Measurements from ENCODE around the gene CES2. TPM values are rescaled to one million over a fixed set of nuclear protein-coding genes. Genes with fewer than 3 reads are reported as not detected.

The CES2 gene, protein sequence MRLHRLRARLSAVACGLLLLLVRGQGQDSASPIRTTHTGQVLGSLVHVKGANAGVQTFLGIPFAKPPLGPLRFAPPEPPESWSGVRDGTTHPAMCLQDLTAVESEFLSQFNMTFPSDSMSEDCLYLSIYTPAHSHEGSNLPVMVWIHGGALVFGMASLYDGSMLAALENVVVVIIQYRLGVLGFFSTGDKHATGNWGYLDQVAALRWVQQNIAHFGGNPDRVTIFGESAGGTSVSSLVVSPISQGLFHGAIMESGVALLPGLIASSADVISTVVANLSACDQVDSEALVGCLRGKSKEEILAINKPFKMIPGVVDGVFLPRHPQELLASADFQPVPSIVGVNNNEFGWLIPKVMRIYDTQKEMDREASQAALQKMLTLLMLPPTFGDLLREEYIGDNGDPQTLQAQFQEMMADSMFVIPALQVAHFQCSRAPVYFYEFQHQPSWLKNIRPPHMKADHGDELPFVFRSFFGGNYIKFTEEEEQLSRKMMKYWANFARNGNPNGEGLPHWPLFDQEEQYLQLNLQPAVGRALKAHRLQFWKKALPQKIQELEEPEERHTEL
- 10 to 100 TPM; 32.9 to 33.5 TPM for total RNA-seq

DNA sequence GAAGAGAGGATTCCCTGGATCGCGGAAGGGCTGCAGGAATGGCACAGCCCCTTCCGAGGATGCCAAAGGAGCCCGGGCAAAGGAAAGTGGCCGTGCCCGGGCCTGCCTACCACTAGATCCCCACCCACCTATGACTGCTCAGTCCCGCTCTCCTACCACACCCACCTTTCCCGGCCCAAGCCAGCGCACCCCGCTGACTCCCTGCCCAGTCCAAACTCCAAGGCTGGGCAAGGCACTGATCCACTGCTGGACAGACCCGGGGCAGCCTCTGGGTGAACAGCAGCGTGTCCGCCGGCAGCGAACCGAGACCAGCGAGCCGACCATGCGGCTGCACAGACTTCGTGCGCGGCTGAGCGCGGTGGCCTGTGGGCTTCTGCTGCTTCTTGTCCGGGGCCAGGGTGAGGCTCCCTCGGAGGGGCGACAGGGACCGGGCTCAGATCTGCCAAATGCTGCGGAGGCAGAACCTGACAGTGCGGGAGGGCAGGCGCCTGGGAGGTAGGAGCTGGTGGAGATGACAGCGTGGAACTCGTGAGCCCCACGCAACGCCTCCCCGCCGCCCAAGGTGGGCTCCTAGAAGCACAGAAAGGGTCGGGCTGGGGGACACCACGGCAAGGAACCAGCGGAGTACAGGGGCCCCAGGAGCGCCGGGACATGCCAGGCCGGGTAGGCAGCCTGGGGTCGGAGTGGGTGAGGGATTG lies at the start of gene CES2:
TSS of gene CES2 (plus strand) at position 203 of the 698 bp plus-strand sequence. CDS start at position 323, 120 bp downstream.
- H3K27ac Mint-ChIP-seq: peak within 1 kb of the TSS; percentile 94
- POLR2A ChIA-PET: interaction anchor here (1.3 to 2.3 kb wide), 2 partner anchors 16 to 312 kb away, joined by 4 to 6 read pairs; partner anchors contain the start of gene FHOD1
- CTCF ChIA-PET: no interaction called here
- no peak for DNase-seq
- H3K27me3 Mint-ChIP-seq: no peaks in the 10 kb centered on the region
- H3K36me3 Mint-ChIP-seq (ENCODE audit: low read depth): peaks cover 41% of the 10 kb centered on the region
- no peaks in the 10 kb centered on the region for H3K9me3 Mint-ChIP-seq
- peak within 1 kb of the TSS; percentile 98 for H3K4me3 Mint-ChIP-seq
- H3K4me1 Mint-ChIP-seq: peaks cover 57% of the 10 kb centered on the region

GRCh38 chr16:66886321-66886720 lies 49.0 kb upstream of the CES2 start:
- Mint-ChIP-seq H3K27me3 (no peaks in the 10 kb centered on the region), H3K36me3 (ENCODE audit: low read depth) (peaks cover 38% of the 10 kb centered on the region), H3K4me3 (no peak overlapping the region), H3K27ac (no peak overlapping the region), H3K9me3 (no peaks in the 10 kb centered on the region), H3K4me1 (peaks cover 43% of the 10 kb centered on the region)
- DNase-seq: no peak
- CTCF ChIA-PET: interaction anchor here (1.3 to 1.7 kb wide), 3 partner anchors 9 to 19 kb away, joined by 4 to 7 read pairs (median 6); no protein-coding TSS in a partner anchor
- POLR2A ChIA-PET: interaction anchor here (1.1 kb wide), 1 partner anchor 542 kb away, joined by 3 read pairs; no protein-coding TSS in a partner anchor

DNA sequence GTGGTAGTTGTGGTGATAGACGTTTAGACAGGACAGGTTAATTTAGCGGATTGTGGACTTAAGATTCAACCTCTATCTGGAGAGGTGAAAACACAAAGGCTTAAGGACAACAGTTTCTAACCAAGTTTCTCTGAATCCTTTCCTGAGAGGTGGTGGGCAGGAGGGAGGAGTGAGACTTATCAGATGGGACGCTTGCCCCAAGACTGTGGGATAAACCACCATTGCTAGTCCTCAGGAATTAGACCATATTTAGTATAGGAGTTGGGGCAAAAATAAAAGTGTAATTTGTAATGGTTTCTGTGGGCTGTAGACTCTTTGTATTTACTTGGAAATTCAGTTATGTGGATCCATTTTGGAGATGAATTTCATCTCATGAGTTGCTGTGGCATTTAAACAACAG lies 48.4 kb upstream of the CES2 start:
- peaks cover 40% of the 10 kb centered on the region for H3K36me3 Mint-ChIP-seq (ENCODE audit: low read depth)
- no peaks in the 10 kb centered on the region for H3K27me3 Mint-ChIP-seq
- CTCF ChIA-PET: interaction anchor here (1.3 kb wide), 1 partner anchor 19 kb away, joined by 6 read pairs; no protein-coding TSS in a partner anchor
- H3K4me1 Mint-ChIP-seq: peaks cover 37% of the 10 kb centered on the region
- H3K9me3 Mint-ChIP-seq: no peaks in the 10 kb centered on the region
- POLR2A ChIA-PET: no interaction called here
- H3K4me3 Mint-ChIP-seq: no peak overlapping the region
- DNase-seq: no peak
- no peak overlapping the region for H3K27ac Mint-ChIP-seq

DNA sequence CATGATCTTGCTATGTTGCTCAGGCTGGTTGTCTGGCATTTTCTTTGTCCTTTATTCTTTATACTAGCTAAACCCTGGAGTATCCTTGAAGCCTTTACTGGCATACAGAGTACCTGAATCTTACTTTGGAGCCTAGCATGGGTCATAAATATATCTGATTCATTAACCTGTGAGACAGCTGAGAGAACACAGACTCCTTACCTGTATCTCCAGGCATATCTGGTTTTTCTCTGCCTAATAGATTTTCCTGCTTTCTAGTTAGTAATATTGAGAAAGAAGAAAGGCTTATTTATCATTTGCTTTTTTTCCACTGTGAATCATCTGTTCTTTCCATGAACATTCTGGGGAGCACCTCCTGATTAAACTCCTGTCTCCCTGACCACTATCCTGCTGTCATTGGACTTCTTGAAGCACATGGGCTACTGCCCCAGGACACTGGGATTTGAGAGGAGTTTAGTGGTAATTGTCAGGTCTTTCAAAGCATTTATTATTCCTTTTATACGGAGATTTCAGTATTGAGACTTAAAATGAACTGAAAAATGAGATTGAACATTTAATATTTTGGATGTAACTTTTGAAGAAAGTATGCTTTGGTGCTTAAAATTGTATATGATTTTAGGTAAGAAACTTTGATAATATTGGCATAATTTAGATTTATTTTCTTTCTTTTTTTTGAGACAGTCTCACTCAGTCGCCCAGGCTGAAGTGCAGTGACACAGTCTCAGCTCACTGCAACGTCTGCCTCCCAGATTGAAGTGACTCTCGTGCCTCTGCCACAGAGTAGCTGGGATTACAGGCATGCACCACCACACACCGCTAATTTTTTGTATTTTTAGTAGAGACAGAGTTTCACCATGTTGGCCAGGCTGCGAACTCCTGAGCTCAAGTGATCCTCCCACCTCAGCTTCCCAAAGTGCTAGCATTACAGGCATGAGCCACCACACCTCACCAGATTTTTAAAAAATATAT lies 46.4 kb upstream of the CES2 start:
- ChIA-PET CTCF (interaction anchor here (0.6 to 1.7 kb wide), 2 partner anchors 40 to 145 kb away, joined by 4 to 5 read pairs; no protein-coding TSS in a partner anchor), POLR2A (interaction anchor here (0.7 to 2.0 kb wide), 3 partner anchors 8 to 16 kb away, joined by 3 to 6 read pairs (median 4); no protein-coding TSS in a partner anchor)
- H3K4me1 Mint-ChIP-seq: peaks cover 41% of the 10 kb centered on the region
- H3K27ac Mint-ChIP-seq: no peak overlapping the region
- no peaks in the 10 kb centered on the region for H3K27me3 Mint-ChIP-seq
- H3K4me3 Mint-ChIP-seq: no peak overlapping the region
- DNase-seq: no peak
- H3K9me3 Mint-ChIP-seq: no peaks in the 10 kb centered on the region
- peaks cover 40% of the 10 kb centered on the region for H3K36me3 Mint-ChIP-seq (ENCODE audit: low read depth)

DNA sequence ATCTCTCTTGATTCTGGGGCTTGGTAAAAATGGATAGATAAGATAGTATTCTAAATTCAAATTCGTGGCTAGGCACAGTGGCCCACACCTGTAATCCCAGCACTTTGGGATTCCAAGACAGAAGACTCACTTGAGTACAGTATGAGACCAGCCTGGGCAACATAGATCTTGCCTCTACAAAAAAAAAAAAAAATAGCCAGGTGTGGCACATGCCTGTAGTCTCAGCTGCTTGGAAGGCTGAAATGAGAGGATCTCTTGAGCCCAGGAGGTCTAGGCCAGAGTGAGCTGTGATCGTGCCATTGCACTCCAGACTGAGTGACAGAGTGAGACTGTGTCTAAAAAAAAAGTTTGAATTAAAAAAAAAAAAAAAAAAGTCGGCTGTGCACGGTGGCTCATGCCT lies 45.7 kb upstream of the CES2 start:
- ChIA-PET POLR2A (interaction anchor here (0.7 to 2.0 kb wide), 2 partner anchors 9 to 17 kb away, joined by 3 to 6 read pairs; no protein-coding TSS in a partner anchor), CTCF (interaction anchor here (1.7 to 2.0 kb wide), 3 partner anchors 21 to 59 kb away, joined by 4 to 10 read pairs (median 8); partner anchors contain the start of gene NAE1)
- no peak for DNase-seq
- no peak overlapping the region for H3K4me3 Mint-ChIP-seq
- peaks cover 34% of the 10 kb centered on the region for H3K36me3 Mint-ChIP-seq (ENCODE audit: low read depth)
- H3K27me3 Mint-ChIP-seq: no peaks in the 10 kb centered on the region
- H3K4me1 Mint-ChIP-seq: peaks cover 45% of the 10 kb centered on the region
- no peaks in the 10 kb centered on the region for H3K9me3 Mint-ChIP-seq
- H3K27ac Mint-ChIP-seq: no peak overlapping the region

DNA sequence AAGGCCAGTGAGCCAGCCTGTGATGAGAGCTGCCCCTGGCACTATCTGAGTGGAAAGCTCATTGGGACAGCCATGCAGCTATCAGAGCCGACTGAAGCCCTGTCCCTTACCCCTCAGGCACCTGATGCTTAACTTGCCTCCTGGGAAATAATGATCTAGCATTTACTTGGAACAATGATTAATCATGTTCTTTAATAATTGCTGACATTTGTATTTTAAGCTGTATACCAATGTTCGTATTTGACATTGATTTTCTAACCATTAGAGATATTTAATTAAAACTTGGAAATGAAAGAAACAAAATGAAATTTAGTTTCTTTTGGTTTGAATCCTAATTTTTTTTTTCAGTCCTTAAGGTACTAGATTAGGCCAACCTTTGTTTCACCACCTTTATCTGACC lies 44.5 kb upstream of the CES2 start:
- POLR2A ChIA-PET: interaction anchor here (0.5 to 2.0 kb wide), 3 partner anchors 10 to 467 kb away, joined by 3 to 6 read pairs (median 3); no protein-coding TSS in a partner anchor
- peaks cover 22% of the 10 kb centered on the region for H3K36me3 Mint-ChIP-seq (ENCODE audit: low read depth)

DNA sequence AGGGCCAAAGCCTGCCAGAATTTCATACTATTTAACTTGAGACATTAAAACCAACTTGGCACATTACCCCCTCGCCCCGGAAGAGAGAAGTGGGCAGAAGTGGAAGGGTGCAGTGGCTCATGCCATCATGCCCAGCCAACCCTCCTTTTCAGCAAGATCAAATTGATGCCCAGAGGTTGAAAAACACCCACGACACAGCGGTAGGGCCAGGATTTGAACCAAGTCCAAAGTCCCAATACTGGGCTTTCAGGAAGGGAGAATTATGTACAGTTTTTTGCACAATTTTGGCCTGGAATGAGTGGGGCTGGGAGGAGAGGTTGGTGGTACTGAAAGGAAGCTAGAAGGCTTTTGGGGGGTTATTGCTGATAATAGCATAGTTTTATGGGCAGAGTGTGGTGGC lies 44.0 kb upstream of the CES2 start:
- Mint-ChIP-seq H3K4me3 (no peak overlapping the region), H3K27ac (no peak overlapping the region), H3K9me3 (no peaks in the 10 kb centered on the region), H3K4me1 (peaks cover 43% of the 10 kb centered on the region), H3K36me3 (ENCODE audit: low read depth) (peaks cover 21% of the 10 kb centered on the region), H3K27me3 (no peaks in the 10 kb centered on the region)
- CTCF ChIA-PET: interaction anchor here (1.7 to 2.0 kb wide), 3 partner anchors 11 to 61 kb away, joined by 4 to 10 read pairs (median 8); partner anchors contain the start of gene NAE1
- DNase-seq: no peak
- POLR2A ChIA-PET: interaction anchor here (1.0 to 1.2 kb wide), 2 partner anchors 11 to 14 kb away, joined by 3 to 5 read pairs; partner anchors contain the start of gene PDP2

More for the DNA sequence above, 44.5 kb upstream of the CES2 start:
- CTCF ChIA-PET: interaction anchor here (1.0 to 2.0 kb wide), 4 partner anchors 9 to 60 kb away, joined by 6 to 10 read pairs (median 9); partner anchors contain the start of gene NAE1
- Mint-ChIP-seq H3K4me1 (peaks cover 42% of the 10 kb centered on the region), H3K4me3 (no peak overlapping the region), H3K27me3 (no peaks in the 10 kb centered on the region), H3K9me3 (no peaks in the 10 kb centered on the region), H3K27ac (no peak overlapping the region)
- no peak for DNase-seq

DNA sequence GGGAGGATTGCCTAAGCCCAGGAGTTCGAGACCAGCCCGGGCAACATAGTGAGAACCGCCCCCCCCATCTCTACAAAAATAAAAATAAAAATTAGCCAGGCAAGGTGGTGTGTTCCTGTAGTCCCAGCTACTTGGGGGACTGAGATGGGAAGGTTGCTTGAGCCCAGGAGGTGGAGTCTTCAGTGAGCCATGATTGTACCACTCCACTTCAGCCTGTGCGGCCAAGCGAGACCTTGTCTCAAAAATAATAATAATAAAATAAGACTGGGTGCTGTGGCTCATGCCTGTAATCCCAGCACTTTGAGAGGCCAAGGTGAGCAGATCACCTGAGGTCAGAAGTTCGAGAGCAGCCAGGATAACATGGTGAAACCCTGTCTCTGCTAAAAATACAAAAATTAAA lies 43.5 kb upstream of the CES2 start:
- no peak for DNase-seq
- Mint-ChIP-seq H3K4me3 (no peak overlapping the region), H3K27ac (no peak overlapping the region), H3K36me3 (ENCODE audit: low read depth) (peaks cover 17% of the 10 kb centered on the region), H3K4me1 (peaks cover 39% of the 10 kb centered on the region), H3K27me3 (no peaks in the 10 kb centered on the region), H3K9me3 (no peaks in the 10 kb centered on the region)
- POLR2A ChIA-PET: interaction anchor here (0.8 to 1.2 kb wide), 2 partner anchors 12 to 143 kb away, joined by 3 to 5 read pairs; partner anchors contain the start of gene PDP2
- CTCF ChIA-PET: interaction anchor here (1.2 to 4.0 kb wide), 7 partner anchors 10 to 61 kb away, joined by 4 to 22 read pairs (median 7); partner anchors contain the start of genes NAE1 and PDP2

DNA sequence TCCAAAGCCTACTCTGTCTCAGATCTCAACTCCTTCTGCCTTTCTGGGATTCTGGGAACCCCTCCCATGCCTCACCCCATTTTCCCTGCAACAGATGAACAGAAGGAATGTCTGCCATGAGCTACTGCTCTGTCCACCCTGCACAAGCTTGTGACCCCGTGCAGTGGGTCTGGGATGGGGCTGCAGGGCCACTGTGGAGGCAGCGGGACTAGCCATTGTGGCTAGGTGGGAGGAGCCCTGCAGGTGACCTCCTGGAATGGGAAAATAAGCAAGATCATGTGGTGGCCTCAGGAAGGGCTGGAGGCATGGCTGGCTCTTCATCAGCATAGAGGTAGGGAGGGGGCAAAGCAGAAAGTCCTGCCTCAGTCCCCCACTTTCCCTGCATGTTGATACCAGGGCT lies 41.3 kb upstream of the CES2 start:
- H3K4me1 Mint-ChIP-seq: peaks cover 24% of the 10 kb centered on the region
- H3K36me3 Mint-ChIP-seq (ENCODE audit: low read depth): peaks cover 8% of the 10 kb centered on the region
- H3K9me3 Mint-ChIP-seq: no peaks in the 10 kb centered on the region
- no peak overlapping the region for H3K27ac Mint-ChIP-seq
- H3K27me3 Mint-ChIP-seq: no peaks in the 10 kb centered on the region
- DNase-seq: no peak
- no peak overlapping the region for H3K4me3 Mint-ChIP-seq
- ChIA-PET POLR2A (interaction anchor here (1.6 kb wide), 2 partner anchors 19 to 26 kb away, joined by 4 to 5 read pairs; no protein-coding TSS in a partner anchor), CTCF (interaction anchor here (1.2 to 6.3 kb wide), 9 partner anchors 10 to 261 kb away, joined by 4 to 57 read pairs (median 12); partner anchors contain the start of genes NAE1, PDP2 and RRAD)

DNA sequence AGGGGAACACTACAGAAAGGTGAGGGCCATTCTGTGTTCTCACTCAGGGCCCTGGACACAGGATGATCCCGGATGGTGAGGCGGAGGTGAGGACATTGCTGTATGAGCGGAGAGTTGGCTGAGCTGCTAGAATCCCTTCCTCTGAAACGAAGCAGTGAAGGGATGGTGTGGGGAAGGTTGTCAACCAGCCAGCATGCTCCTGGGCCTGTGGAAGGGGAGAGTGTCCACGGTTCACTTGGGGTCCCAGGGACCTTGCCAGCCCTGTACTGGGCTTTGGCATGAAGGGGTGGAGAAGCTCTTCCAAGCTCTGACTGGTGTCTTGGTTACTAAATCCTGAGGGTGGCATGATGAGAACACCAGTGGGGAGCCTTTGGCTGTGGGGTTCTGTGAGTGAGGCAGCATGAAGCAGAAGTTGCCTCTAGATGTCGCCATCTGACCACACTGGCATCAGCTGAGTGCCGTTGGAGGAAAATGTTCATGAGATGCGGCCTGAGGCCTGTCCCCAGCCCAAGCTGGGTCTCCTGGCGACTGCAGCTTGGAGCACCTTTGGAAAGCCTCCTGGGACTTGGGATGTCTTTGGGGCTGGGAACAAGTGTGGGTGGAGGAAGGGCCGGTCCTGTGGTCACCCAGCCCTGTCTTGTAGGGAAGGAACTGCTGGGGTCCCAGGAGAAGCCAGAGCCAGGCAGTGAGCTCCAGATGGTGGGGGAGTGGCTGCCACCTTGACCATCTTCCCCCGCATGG lies 40.2 kb upstream of the CES2 start:
- CTCF ChIA-PET: interaction anchor here (0.8 to 6.3 kb wide), 22 partner anchors 9 to 349 kb away, joined by 3 to 57 read pairs (median 4); partner anchors contain the start of genes NAE1, PDP2 and RRAD
- H3K27me3 Mint-ChIP-seq: no peaks in the 10 kb centered on the region
- peaks cover 24% of the 10 kb centered on the region for H3K4me1 Mint-ChIP-seq
- H3K4me3 Mint-ChIP-seq: no peak overlapping the region
- H3K9me3 Mint-ChIP-seq: no peaks in the 10 kb centered on the region
- H3K27ac Mint-ChIP-seq: no peak overlapping the region
- peak; percentile 76 for DNase-seq
- POLR2A ChIA-PET: interaction anchor here (0.5 to 1.9 kb wide), 6 partner anchors 11 to 234 kb away, joined by 3 to 7 read pairs (median 4); partner anchors contain the start of gene PDP2
- peaks cover 5% of the 10 kb centered on the region for H3K36me3 Mint-ChIP-seq (ENCODE audit: low read depth)

DNA sequence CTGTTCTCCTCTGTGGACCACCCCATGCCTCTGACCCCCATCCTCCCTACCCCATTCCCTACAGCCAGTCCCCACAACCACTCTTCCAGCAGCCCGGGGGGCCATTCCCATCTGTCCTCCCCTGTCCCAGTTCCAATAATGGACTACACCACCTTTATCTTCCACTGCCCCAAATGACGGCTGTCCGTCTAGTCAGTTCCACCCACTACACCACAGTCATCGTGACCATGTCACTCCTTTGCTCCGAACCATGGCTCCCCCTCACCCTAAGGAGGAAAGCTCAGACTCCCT lies 39.7 kb upstream of the CES2 start:
- H3K4me1 Mint-ChIP-seq: peaks cover 24% of the 10 kb centered on the region
- no peak overlapping the region for H3K27ac Mint-ChIP-seq
- no peak for DNase-seq
- no peaks in the 10 kb centered on the region for H3K27me3 Mint-ChIP-seq
- H3K4me3 Mint-ChIP-seq: no peak overlapping the region
- H3K9me3 Mint-ChIP-seq: no peaks in the 10 kb centered on the region
- POLR2A ChIA-PET: interaction anchor here (0.6 to 1.9 kb wide), 6 partner anchors 11 to 33 kb away, joined by 3 to 7 read pairs (median 4); partner anchors contain the start of genes CDH16 and PDP2
- H3K36me3 Mint-ChIP-seq (ENCODE audit: low read depth): peaks cover 5% of the 10 kb centered on the region
- CTCF ChIA-PET: interaction anchor here (0.9 to 6.3 kb wide), 19 partner anchors 9 to 262 kb away, joined by 3 to 57 read pairs (median 5); partner anchors contain the start of genes NAE1, PDP2 and RRAD
